ENCODE measurements around the gene PIK3R3.
"Not testable (repeated sequence)": the region's sequence is repeated elsewhere in the genome, so short reads cannot be mapped to it uniquely, and the experiment has no call there.

PIK3R3 gene

DNA sequence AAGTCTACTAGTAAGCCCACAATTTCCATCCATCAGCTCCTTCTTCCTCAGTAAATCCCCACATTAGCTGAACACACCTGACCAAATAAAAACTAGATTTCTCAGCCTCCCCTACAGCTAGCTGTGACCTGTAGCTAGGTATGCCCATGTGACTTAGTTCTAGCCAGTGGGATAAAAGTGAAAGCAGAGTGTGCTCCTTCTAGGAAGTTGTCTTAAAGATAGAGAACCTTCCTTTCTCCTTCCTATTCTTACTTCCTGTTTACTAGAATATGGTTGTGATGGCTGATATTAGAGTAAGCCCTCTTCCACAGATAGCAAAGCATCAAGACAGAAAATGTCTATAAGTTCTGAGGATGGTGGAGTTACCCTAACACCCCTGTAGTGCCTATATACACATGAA, 67.0 kb downstream of the PIK3R3 start:
- DNase-seq (ENCODE audit: low spot score): no peak

DNA sequence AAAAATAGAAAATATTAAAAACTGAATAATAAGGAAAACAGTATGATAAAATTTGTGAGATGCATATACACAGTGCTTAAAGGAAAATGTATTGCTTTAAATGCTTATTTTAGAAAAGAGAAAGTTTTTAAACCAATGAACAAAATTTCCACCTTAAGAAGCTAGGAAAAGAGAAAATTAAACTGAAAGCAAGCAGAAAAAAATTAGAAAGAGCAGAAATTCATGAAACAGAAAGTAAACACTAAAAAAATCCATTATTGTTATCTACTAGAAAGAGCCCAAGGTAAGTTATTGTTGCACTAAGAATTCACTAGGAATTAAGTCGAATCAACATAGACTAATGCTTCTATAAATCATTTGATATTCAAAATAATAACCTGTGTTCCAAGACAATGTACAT, 67.7 kb downstream of the PIK3R3 start:
- no peak for DNase-seq (ENCODE audit: low spot score)

DNA sequence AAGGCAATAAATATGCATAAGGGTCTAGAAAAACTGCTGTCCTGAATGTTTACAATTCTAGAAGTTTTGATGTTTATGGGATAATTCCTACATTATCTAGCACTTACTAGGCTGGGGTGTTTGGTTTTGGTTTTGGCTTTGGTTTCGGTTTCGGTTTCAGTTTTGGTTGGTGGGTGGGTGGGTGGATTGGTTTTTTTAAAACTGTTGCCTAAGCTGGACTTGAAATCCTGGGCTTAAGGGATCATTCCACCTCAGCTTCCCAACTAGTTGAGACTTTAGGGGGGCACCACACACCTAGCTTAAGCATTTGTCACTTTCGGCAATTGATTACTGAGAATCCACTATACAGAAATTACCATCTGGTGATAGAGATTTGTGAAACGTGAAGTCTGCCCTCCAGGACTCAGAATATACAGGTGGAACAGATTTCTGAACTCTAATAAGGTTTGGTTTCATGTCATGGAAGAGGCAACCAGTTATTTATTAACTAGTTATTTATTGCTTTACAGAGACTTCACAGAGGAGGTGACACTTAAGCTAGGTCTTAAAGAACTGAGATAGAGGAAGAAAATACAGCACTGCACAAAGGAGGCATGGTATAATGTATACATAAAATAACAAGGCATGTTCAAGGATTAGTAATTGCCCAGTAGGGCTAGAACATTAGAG, 69.6 kb downstream of the PIK3R3 start:
- DNase-seq (ENCODE audit: low spot score): no peak

DNA sequence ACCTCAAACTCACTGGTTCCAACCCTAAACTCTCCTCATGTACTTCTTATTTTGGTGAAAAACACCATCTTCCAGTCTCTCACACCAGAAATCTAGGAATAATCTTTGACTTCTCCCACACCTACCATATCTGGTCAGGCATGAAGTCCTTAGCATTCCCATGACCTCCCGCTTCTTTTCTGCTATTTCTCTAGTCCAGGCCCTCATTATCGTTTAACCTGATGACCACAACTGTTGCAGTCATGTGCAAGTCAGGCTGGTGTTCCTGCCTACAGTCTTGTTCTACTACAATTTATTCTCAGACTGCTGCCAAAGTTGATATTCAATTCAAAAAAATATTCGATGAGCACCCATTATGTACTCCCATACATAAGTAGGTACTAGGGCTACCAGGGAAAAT, 71.3 kb downstream of the PIK3R3 start:
- DNase-seq (ENCODE audit: low spot score): no peak

DNA sequence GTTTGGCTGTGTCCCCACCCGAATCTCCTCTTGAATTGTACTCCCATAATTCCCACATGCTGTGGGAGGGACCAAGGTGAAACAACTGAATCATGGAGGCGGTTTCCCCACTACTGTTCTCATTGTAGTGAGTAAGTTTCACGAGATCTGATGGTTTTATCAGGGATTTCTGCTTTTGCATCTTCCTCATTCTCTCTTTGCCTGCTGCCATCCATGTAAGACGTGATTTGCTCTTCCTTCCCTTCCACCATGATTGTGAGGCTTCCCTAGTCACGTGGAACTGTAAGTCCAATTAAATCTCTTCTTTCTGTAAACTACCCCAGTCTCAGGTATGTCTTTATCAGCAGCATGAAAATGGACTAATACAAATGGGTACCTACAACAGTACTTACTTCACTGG, 73.5 kb downstream of the PIK3R3 start:
- no peak for DNase-seq (ENCODE audit: low spot score)

DNA sequence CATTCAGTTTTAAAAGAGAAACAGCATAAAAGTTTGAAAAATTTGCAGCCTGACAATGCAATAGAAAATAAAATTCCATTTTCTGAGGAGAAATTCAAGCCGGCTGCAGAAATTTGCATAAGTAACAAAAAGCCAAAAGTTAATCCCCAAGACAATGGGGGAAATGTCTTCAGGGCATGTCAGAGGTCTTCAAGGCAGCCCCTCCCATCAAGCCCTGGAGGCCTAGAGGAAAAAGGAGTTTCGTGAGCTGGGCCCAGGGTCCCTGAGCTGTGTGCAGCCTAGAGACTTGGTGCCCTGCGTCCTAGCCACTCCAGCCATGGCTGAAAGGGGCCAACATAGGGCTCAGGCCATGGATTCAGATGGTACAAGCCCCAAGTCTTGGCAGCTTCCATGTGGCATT, 74.6 kb downstream of the PIK3R3 start:
- DNase-seq (ENCODE audit: low spot score): no peak

DNA sequence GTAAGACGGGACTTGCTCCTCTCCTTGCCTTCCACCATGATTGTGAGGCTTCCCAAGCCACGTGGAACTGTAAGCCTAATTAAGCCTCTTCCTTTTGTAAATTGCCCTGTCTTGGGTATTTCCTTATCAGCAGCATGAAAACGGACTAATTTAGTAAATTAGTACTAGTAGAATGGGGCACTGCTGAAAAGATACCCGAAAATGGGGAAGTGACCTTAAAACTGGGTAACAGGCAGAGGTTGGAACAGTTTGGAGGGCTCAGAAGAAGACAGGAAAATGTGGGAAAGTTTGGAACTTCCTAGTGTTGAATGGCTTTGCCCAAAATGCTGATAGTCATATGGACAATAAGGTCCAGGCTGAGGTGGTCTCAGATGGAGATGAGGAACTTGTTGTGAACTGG, 75.2 kb downstream of the PIK3R3 start:
- not testable (repeated sequence) for DNase-seq (ENCODE audit: low spot score)

DNA sequence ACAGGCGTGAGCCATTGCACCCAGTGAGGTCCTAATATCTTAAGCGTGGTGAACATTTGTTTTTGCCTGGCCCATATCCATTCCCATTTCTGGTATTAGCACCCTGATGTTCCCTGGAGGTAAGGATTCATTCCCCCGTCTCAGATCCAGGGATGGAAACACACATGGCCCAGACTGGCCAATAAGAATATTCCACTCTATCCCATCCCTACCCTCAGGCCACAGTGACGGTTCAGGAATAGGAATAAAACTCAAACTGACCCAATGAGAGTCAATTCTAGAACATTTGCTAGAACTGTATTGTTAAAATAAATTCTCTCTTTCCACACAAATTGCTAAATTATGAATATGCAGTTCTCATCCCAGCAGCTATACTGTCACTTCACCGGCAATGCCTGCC, 76.1 kb downstream of the PIK3R3 start:
- no peak for DNase-seq (ENCODE audit: low spot score)

DNA sequence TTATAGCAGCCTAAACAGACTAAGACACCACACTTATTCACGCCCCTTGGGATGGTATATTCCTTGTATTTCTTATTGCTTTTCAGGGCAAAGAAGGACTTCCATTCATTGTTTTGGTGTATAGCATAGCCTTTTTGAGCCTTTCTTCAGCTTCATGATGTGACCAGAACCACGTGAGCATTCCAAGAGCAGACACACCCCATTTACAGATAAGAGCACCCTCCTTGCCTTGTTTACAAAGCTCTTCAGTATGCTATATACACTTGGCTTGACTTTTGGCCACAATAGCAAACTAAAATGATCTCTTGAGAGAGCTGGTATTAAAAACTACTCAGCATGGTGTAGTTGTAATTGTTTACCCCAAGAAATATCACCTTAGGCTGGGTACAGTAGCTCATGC, 78.7 kb downstream of the PIK3R3 start:
- no peak for DNase-seq (ENCODE audit: low spot score)

DNA sequence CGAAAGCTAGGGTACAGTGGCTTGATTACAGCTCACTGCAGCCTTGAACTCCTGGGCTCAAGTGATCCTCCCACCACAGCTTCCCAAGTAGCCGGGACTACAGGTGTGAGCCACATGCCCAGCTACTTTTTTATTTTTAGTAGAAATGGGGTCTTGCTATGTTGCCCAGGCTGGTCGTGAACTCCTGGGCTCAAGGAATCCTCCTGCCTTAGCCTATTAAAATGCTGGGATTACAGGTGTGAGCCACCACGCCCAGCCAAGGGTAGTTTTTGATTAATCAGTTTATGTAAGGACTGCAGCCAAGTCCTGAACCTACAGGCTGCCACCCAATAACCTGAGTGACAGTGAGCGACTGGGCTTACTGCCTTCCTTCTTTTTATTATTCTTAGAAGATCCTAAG, 88.3 kb downstream of the PIK3R3 start:
- DNase-seq (ENCODE audit: low spot score): no peak

DNA sequence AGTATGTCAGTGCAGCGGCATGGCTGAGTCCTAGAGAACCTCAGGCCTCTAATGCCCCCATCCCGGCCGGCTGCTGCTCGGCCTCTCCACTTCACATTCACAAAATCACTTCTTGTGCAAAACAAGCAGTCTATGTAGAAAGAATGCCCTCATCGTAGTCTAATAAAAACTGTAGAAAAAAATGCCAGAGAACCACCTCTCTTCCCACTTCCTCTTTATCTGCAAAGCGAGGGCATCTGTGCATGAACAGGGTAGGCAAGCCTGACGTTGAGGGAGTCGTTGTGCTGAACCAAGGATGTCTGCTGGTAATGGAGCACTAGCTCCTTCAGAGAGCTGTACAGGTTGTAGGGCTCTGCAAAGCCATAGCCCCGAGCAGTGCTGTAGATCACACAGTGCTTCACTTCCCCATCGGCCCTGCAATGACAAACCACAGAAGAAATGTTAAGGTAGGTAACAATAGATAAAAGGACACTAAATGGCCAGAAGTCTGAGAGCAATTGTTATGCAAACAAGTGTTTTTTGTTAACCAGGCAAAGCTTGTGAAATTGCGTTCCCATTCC, 88.9 kb downstream of the PIK3R3 start:
- no peak for DNase-seq (ENCODE audit: low spot score)

DNA sequence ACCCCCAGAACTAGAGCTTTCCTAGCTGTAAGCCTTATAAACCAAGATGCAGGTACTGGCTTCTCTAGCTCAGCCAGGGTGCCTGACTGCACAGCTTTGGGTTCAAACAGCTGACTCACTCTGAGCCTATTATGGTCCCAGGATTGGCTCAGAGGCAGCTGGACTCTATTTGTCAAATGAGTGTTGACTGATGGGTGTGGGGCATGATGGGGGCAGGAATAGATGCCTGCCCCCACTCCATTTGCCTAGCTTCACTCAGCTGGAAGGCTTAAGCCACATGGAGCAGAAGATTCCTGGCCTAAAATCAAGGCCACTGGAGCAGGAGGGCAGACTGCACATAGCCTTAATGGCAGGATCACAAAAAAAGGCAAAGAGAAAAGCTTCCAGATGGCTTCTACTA, 90.5 kb downstream of the PIK3R3 start:
- no peak for DNase-seq (ENCODE audit: low spot score)

DNA sequence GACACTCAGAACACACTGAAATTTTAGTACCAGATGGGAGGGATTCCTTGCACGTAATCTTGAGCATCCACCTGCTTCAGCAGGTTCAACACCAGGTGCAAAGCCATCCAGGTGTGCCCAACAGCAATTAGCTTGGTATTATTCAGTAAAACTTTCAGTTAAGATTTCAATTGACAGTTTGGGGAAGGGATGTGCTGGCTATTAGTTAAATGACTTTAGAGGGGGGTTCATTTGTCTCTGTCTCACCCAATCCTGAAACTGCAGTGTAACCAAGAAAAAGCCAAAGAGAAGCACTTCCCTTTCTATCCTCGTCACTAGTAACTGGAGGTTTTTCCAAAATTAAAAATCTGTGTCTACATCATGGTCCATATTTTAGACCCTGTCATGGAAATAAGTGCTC, 90.9 kb downstream of the PIK3R3 start:
- DNase-seq (ENCODE audit: low spot score): no peak

DNA sequence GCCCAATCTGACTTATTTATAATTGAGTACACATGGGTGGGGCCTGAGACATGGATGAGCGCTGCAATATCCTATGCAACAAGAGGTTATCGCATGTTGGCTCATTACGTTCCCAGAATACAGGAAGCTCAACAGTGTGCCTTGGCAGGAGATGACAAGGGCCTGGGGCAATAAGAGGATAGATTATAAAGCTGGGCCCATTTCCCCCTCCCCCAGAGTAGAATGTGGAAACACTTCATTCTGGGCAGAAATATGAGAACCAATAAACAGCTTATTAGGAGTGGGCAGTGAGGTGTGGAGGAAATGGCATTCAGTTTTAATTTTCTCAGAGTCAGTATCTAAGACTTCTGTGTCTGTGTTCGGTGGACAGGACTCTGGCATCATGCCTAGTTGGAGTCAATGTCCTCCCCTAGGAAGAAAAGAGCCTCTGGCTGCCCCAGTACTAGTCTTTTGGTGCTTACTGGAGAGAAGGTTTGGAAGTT, 92.8 kb downstream of the PIK3R3 start:
- no peak for DNase-seq (ENCODE audit: low spot score)

DNA sequence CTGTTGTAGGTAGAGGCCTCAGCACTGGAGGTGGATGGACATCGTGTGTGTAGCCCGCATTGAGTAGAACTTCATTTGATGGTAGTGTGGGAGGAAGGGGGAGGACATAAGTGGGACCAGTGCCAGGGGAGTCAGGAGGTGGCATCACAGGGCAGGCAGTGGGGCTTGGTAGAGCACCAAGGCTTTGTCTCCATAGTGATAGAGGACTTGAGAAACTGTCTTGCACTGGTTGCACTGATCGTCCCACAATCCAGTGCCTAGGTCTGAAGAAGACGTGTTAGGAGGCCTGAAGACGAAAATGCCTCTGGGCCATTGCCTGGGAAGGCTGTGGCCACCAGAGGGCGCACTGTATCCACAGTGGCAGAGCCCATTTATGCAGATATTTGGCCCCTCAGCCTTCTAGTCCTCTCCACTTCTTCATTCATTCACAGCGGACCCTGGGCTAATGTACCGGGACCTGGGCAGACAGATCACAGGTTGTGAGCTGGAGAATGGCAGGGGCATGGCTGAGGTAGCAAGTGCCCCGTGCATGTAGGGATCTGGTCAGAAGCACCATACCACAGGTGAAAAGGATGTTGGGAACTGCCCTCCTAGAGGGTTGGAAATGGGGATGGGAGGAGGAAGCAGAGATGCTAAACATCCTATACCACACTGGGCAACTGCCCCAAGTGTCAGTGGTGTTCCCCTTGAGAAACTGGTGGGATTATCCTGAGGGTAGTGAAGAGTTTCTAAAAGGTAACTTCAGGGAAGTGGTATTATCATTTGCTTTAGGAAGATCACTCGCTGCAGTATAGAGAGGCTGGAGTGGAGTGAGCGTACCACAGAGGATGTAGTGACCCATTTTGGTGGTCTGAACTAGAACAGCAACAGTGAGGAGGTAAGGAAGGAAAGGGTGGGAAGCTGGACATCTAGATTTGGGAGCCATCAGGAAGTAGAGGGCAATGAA, 95.3 kb downstream of the PIK3R3 start:
- peak; percentile 68 for DNase-seq (ENCODE audit: low spot score)

DNA sequence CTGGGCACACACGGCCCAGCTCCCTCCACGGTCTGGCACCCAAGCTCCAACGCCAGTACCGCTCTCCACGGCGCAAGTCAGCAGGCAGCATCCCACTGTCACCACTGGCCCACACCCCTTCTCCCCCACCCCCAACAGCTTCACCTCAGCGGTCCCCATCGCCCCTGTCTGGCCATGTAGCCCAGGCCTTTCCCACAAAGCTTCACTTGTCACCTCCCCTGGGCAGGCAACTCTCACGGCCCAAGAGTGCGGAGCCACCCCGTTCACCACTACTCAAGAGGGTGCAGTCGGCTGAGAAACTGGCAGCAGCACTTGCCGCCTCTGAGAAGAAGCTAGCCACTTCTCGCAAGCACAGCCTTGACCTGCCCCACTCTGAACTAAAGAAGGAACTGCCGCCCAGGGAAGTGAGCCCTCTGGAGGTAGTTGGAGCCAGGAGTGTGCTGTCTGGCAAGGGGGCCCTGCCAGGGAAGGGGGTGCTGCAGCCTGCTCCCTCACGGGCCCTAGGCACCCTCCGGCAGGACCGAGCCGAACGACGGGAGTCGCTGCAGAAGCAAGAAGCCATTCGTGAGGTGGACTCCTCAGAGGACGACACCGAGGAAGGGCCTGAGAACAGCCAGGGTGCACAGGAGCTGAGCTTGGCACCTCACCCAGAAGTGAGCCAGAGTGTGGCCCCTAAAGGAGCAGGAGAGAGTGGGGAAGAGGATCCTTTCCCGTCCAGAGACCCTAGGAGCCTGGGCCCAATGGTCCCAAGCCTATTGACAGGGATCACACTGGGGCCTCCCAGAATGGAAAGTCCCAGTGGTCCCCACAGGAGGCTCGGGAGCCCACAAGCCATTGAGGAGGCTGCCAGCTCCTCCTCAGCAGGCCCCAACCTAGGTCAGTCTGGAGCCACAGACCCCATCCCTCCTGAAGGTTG, 97.6 kb downstream of the PIK3R3 start:
- DNase-seq (ENCODE audit: low spot score): no peak

DNA sequence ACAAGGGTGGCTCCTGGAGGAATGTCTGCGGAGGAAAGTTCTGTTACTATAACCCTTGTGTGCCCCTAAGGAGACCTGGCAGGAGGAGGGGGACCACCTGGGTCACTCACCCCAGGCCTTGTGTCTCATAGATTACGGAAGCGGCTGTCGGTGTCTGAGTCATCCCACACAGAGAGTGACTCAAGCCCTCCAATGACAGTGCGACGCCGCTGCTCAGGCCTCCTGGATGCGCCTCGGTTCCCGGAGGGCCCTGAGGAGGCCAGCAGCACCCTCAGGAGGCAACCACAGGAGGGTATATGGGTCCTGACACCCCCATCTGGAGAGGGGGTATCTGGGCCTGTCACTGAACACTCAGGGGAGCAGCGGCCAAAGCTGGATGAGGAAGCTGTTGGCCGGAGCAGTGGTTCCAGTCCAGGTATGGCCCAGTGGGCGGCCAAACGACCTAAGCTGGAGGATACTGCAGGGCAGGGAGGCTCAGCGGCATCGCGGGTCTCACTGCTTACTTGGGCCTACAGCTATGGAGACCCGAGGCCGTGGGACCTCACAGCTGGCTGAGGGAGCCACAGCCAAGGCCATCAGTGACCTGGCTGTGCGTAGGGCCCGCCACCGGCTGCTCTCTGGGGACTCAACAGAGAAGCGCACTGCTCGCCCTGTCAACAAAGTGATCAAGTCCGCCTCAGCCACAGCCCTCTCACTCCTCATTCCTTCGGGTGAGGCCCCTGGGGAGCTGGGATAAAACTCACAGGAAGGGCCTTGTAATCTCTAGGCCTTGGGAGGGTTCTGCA, 101.4 kb downstream of the PIK3R3 start:
- no peak for DNase-seq (ENCODE audit: low spot score)

DNA sequence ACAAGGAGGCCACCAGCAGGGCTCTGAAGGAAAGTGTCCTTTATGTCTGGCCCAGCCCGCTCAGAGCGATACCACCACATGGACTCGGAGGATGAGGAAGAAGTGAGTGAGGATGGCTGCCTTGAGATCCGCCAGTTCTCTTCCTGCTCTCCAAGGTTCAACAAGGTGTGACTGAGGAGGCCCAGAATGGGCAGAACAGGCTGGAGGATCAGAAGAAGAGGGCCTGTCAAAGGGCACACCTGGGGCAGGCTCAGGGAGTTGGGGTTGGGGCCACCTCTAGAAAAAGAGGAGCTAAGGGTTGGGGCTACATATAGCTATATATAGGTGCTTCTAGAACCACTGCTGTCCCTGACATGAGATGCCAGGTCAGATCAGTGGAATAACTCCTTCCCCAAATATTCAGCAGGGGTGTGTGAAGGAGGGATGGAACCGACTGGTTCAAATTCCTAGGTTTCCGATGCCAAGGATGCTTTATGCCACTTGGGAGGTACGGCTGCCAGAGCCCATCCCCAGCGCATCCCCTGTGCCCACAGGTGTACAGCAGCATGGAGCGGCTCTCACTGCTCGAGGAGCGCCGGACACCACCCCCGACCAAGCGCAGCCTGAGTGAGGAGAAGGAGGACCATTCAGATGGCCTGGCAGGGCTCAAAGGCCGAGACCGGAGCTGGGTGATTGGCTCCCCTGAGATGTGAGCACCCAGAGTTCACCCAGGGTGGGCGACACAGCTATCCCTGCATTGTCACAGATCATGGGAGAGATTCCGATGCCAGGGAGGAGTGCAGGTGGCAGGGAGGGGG, 102.2 kb downstream of the PIK3R3 start:
- DNase-seq (ENCODE audit: low spot score): no peak

DNA sequence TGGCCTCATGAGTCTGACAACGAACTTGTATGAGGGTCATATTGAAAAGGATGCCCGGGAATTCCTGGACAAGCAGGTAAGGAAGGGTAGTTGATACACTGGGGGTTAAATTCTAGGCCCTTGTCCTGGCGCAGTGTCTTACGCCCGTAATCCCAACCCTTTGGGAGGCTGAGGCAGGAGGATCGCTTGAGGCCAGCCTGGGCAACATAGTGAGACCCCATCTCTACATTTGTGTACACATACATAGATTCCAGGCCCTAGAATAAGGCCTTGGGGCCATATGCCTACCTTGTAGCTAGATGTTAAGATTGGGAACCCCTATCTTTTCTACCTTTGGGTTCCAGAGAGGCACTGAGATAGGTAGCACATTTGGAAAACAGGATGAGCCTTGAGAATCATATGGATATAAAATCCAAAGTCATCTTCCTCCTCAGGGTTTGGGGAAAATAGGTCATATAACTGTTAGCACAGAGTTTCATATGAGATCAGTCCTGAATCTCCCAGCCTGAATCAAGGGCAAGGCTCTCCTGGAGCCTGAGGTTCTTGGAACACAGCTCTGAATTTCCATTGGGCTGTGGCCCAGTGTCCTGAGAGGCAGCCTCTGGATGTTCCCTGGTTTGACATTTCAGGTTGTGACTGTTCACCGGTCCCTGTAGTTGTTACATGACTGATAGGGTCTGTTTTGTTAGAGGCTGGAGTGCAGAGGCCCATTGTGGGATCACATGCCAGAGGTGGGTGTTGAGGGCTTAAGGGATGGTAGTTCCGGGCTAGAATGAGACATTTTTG, 104.4 kb downstream of the PIK3R3 start:
- DNase-seq (ENCODE audit: low spot score): no peak

DNA sequence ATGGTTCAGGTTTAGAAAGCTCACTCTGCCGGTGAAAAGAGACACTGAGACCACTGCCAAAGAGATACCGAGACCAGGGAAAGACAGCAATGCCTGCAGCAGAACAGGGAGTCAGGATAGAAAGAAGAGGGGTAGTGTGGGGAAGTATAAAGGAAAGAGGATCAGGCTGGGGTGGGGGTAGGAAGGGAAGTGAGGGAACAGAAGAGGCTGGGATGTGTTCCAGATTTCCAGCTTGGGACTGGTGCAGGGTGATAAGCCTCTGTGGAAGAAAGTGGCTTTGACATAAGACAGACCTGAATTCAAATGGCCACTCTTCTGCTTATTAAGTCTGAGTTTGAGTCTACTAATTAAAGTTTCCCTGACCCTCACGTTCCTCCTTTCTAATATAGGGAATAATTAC, 105.9 kb downstream of the PIK3R3 start:
- DNase-seq (ENCODE audit: low spot score): no peak

Measured in HuH-7.5 (cell line).